Hepatocyte (in vitro differentiated cells): ENCODE data around the gene CHSY1. TPM values are rescaled to one million over a fixed set of nuclear protein-coding genes. Genes with fewer than 3 reads are reported as not detected.

Experiments used
- DNase-seq: peaks from one replicate; pipeline ENCODE4 v3.0.0-alpha.2; 2016; ENCODE audit warnings: low spot score
- H2AFZ ChIP-seq: fragments of 200-600 bp; sonication (generic); 2 replicates; pipeline ENCODE4 v1.6.0; 2016; ENCODE audit warnings: antibody characterized with exemption, mild to moderate bottlenecking
- H3K27ac ChIP-seq: fragments of 200-600 bp; sonication (generic); 2 replicates; pipeline ENCODE4 v1.5.1; 2016; ENCODE audit warnings: mild to moderate bottlenecking
- H3K27me3 ChIP-seq: fragments of 200-600 bp; sonication (generic); 2 replicates; pipeline ENCODE4 v1.6.1; 2016
- H3K36me3 ChIP-seq: fragments of 200-600 bp; sonication (generic); replicated peaks from 2 replicates; pipeline ENCODE4 v1.5.1; 2016; ENCODE audit warnings: low read depth; ENCODE audit not compliant: insufficient read depth
- H3K4me1 ChIP-seq: fragments of 200-600 bp; sonication (generic); 2 replicates; pipeline ENCODE4 v1.5.1; 2016; ENCODE audit warnings: mild to moderate bottlenecking, moderate library complexity; ENCODE audit not compliant: insufficient read depth
- H3K4me2 ChIP-seq: fragments of 200-600 bp; sonication (generic); 2 replicates; pipeline ENCODE4 v1.6.0; 2016
- H3K4me3 ChIP-seq: fragments of 200-600 bp; sonication (generic); 2 replicates; pipeline ENCODE4 v1.5.1; 2016; ENCODE audit warnings: mild to moderate bottlenecking
- H3K79me2 ChIP-seq: fragments of 200-600 bp; sonication (generic); 2 replicates; pipeline ENCODE4 v1.6.0; 2017; ENCODE audit warnings: mild to moderate bottlenecking
- H3K9me2 ChIP-seq: fragments of 200-600 bp; sonication (generic); replicated peaks from 2 replicates; pipeline ENCODE4 v1.6.0; 2017; ENCODE audit warnings: mild to moderate bottlenecking; ENCODE audit not compliant: insufficient read depth
- H3K9me3 ChIP-seq: fragments of 200-600 bp; sonication (generic); 2 replicates; pipeline ENCODE4 v1.5.1; 2016; ENCODE audit warnings: low read depth, mild to moderate bottlenecking
- H4K20me1 ChIP-seq: fragments of 200-600 bp; sonication (generic); 2 replicates; pipeline ENCODE4 v1.6.0; 2016; ENCODE audit warnings: mild to moderate bottlenecking; ENCODE audit not compliant: insufficient read depth, poor library complexity, severe bottlenecking
- CTCF ChIP-seq: fragments of 200-600 bp; sonication (generic); IDR thresholded peaks from 2 replicates; pipeline ENCODE4 v1.5.1; 2016; ENCODE audit warnings: antibody characterized with exemption, mild to moderate bottlenecking; ENCODE audit not compliant: poor library complexity
- EZH2 ChIP-seq: fragments of 200-600 bp; sonication (generic); IDR thresholded peaks from 2 replicates; pipeline ENCODE4 v1.6.1; 2016; ENCODE audit warnings: antibody characterized with exemption, mild to moderate bottlenecking, borderline replicate concordance
- EZH2phosphoT487 ChIP-seq: fragments of 200-600 bp; sonication (generic); IDR thresholded peaks from one replicate; pipeline ENCODE4 v1.6.1; 2018; ENCODE audit warnings: antibody characterized with exemption, mild to moderate bottlenecking, low read depth, moderate library complexity; ENCODE audit not compliant: unreplicated experiment, severe bottlenecking
- whole genome bisulfite sequencing: methylation state at CpG from one replicate; pipeline ENCODE4 v1.1.6; 2016; ENCODE audit warnings: low lambda C conversion rate; ENCODE audit errors: missing lambda C conversion rate; 5-methylcytosine and 5-hydroxymethylcytosine counted together
- polyA plus RNA-seq: library from polyadenylated mRNA; unstranded; fragments of >200 nt; fragmentation: Nextera tagmentation; extraction: Ambion mirVana; gene quantifications from 2 replicates; pipeline ENCODE4 v1.2.1, GENCODE V29; 2016
- total RNA-seq: library from RNA; depleted of rRNA; stranded (reverse); fragments of >200 nt; gene quantifications from 2 replicates; pipeline ENCODE4 v1.2.3, GENCODE V29; 2014

Gene CHSY1
- total and polyA plus RNA-seq, 2 experiments from 2014 or later = 22.5 to 27.8 TPM

- Histone ChIP-seq H2AFZ (peak overlapping the region; percentile 91), H3K4me3 (peak overlapping the region; percentile 93), H3K27me3 (no peaks in the 10 kb centered on the region), H3K9me3 (no peaks in the 10 kb centered on the region), H3K4me2 (peak overlapping the region; percentile 89), H3K36me3 (no peaks in the 10 kb centered on the region), H4K20me1 (peaks cover 29% of the 10 kb centered on the region), H3K9me2 (no peaks in the 10 kb centered on the region), H3K79me2 (peaks cover 35% of the 10 kb centered on the region), H3K4me1 (peaks cover 33% of the 10 kb centered on the region), H3K27ac (peak overlapping the region; percentile 93)
- no peak for DNase-seq
- TF ChIP-seq EZH2phosphoT487 (no peak), CTCF (no peak), EZH2 (no peak)
- WGBS = 53% methylated on average over 3 of the region's 3 CpGs
Measured at GRCh38 chr15:101252836-101253235, 988 bp upstream of the CHSY1 start.

- Histone ChIP-seq H3K9me2 (no peaks in the 10 kb centered on the region), H3K27ac (peak overlapping the region; percentile 93), H4K20me1 (peaks cover 40% of the 10 kb centered on the region), H3K4me3 (peak overlapping the region; percentile 93), H3K4me1 (peaks cover 31% of the 10 kb centered on the region), H3K9me3 (no peaks in the 10 kb centered on the region), H3K27me3 (no peaks in the 10 kb centered on the region), H2AFZ (peak overlapping the region; percentile 91), H3K36me3 (no peaks in the 10 kb centered on the region), H3K79me2 (peaks cover 52% of the 10 kb centered on the region), H3K4me2 (peak overlapping the region; percentile 89)
- TF ChIP-seq CTCF = no peak
- no peak for TF ChIP-seq EZH2
- no peak for TF ChIP-seq EZH2phosphoT487
- DNase-seq = peak; percentile 84
- under 1% methylated on average over 73 of the region's 150 CpGs for WGBS
Measured at GRCh38 chr15:101250873-101251829, 697 bp downstream of the CHSY1 start.

- no peak for DNase-seq
- Histone ChIP-seq H3K79me2 (peaks cover 59% of the 10 kb centered on the region), H3K27ac (peak overlapping the region; percentile 19), H3K27me3 (no peaks in the 10 kb centered on the region), H4K20me1 (peaks cover 47% of the 10 kb centered on the region), H3K4me2 (peak overlapping the region; percentile 78), H3K4me1 (peaks cover 24% of the 10 kb centered on the region), H3K9me2 (no peaks in the 10 kb centered on the region), H3K4me3 (peak overlapping the region; percentile 91), H2AFZ (no peak overlapping the region), H3K9me3 (no peaks in the 10 kb centered on the region), H3K36me3 (no peaks in the 10 kb centered on the region)
- 10% methylated on average over 6 of the region's 6 CpGs for WGBS
- TF ChIP-seq EZH2phosphoT487 (no peak), EZH2 (no peak), CTCF (no peak)
Measured at GRCh38 chr15:101250341-101250831, 1.5 kb downstream of the CHSY1 start.
